GM19328 (cell line): ENCODE data around the gene OBSCN.

Source experiments
- ATAC-seq: cut with Tn5 transposase; IDR thresholded peaks from one replicate; pipeline ENCODE4 v1.9.1; 2021; ENCODE audit warnings: mild to moderate bottlenecking, moderate library complexity; ENCODE audit not compliant: unreplicated experiment

OBSCN gene

DNA sequence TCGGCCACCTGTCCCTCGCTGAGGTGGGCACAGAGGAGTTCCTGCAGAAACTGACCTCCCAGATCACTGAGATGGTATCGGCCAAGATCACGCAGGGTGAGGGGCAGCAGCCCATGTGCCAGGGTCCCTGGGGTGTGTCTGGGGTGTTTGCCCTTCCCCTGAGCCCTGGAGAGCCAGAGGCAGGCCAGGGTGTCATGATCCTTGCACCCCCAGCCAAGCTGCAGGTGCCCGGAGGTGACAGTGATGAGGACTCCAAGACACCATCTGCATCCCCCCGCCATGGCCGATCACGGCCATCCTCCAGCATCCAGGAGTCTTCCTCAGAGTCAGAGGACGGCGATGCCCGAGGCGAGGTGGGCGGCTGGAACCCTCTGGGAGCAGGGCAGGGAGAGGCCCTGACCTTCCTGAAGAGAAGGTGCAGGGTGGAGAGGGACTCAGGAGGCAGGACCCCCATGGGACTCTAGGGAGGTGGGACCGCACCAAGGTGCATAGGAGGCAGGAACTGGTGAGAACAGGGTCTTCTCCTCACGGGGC is 129.3 kb downstream of the OBSCN start:
- ATAC-seq: no peak

DNA sequence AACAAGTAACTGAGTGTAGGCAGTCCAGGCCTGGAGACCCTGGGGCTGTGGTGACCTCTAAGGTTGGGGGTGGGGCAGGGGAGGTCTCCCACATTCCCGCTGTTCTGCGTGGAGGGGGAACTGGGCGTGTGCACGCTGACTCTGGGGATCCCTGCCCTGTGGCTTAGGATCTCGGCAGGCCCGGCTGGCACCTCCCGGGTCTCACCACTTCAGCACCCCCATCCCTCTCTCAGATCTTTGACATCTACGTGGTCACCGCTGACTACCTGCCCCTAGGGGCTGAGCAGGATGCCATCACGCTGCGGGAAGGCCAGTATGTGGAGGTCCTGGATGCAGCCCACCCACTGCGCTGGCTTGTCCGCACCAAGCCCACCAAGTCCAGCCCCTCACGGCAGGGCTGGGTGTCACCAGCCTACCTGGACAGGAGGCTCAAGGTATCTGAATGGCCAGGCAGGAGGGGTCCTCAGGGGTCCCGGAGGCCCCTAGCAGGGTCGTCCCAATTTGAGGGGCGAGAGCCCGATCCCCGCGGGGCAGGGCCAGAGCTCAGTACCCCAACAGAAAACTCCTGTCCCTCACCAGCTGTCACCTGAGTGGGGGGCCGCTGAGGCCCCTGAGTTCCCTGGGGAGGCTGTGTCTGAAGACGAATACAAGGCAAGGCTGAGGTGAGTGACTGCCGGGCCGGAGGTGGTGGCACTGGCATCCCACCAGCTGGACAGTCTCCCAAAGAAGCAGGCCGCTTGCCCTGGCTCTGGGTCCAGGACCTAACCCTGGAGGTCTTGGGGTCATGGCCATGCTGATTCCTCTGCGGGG is 130.1 kb downstream of the OBSCN start:
- ATAC-seq: no peak

DNA sequence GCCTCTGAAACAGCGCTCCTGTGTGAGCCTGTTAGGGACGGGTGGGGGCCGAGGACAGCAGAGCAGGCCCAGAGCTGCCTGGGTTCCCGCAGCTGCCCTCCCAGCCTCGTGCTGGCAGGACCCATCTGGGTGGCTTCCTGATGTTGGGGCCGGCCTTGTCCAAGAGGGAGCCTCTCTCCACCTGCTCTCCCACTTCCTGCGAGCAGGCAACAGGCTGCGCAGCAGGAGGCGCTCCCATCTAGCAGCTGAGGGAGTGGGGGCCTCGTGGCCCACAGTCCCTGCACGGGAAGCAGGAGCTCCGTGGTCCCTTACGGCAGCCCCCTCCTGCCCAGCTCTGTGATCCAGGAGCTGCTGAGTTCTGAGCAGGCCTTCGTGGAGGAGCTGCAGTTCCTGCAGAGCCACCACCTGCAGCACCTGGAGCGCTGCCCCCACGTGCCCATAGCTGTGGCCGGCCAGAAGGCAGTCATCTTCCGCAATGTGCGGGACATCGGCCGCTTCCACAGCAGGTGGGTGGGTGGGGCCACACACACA is 130.7 kb downstream of the OBSCN start:
- no peak for ATAC-seq

DNA sequence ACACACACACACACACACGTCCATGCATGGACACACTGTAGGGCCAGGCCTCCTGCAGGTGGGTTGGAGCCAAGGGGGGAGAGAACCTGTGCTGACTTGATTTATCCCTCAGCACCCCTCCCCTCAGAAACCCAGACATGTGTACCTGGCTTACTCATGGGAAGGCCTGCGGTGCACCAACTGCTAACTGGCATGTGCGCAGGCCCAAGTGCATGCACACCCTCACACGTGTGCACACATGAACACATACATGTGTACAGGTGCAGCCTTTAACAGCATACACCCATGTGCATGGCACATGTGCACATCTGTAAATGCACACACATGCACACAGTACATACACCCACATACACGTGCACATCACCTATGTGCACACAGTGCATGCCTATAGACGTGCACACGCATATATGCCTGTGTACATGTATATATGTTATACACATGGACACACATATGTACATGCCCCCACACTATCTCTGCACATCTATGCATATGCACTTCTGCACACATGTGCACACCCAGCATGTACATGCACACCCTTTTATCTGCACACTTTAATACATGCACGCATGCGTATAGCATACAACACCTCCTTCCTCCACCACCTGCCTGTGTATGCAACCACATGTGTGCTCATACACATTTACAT is 131.3 kb downstream of the OBSCN start:
- no peak for ATAC-seq

DNA sequence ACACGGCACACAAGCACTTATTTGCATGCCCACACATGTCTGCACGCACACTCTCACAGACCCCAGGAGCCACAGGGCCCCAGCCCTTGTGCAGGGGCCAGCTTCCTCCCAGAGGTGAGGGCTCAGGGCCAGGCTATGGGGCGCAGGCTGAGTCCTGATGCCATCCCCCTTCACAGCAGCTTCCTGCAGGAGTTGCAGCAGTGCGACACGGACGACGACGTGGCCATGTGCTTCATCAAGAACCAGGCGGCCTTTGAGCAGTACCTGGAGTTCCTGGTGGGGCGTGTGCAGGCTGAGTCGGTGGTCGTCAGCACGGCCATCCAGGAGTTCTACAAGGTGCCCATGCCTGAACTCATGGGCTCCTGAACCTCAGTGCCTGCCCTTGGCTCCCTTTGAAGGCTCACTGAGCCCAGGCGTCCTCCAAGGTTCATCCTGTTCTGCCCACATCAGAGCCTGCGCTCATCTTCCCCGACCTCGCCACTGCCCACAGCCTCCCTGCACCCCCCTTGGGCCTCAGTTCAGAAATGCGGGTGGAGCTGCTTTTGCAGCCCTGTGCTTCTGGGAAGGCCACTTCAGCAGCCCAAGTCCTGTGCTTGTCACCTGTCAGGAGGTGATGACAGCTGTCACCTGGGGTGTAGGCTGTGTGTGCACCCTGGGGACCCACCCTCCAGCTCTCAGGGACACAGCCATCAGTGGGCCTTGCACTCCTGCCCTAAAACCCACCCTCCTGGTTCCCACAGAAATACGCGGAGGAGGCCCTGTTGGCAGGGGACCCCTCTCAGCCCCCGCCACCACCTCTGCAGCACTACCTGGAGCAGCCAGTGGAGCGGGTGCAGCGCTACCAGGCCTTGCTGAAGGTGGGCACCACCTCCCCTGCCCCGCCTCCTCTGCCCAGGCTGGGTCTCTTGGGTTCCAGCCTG is 132.2 kb downstream of the OBSCN start:
- ATAC-seq: no peak

DNA sequence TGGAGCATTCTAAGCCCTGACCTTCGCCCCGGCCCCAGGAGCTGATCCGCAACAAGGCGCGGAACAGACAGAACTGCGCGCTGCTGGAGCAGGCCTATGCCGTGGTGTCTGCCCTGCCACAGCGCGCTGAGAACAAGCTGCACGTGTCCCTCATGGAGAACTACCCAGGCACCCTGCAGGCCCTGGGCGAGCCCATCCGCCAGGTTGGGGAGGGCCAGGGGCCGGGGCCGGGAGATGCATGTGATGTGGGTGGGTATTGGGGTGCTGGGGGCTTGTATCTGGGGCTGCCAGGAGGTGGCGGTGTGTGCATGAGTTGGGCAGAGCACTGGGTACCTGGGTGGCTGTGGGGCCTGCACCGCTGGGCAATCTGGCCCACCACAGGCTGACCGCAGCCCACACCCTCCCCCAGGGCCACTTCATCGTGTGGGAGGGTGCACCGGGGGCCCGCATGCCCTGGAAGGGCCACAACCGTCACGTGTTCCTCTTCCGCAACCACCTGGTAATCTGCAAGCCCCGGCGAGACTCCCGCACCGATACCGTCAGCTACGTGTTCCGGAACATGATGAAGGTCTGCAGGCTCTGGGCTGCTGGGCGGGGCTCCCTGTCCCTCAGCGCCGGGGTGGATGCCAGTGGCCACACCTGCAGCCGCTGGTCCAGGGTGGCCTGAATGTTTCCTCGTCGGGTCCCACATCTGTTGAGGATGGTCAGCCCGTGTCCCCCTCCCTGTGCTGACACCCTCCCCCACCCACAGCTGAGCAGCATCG is 133.0 kb downstream of the OBSCN start:
- no peak for ATAC-seq

DNA sequence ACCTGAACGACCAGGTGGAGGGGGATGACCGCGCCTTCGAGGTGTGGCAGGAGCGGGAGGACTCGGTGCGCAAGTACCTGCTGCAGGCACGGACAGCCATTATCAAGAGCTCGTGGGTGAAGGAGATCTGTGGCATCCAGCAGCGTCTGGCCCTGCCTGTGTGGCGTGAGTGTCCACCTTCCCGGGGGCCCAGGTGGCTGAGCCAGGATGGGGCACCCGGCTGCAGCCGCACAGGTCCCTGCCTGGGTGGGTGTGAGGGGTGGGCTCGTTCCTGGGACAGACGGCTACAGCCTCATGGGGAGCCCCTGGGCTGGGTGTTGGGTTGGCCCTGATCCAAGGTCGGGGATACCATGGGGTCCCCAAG is 133.6 kb downstream of the OBSCN start:
- ATAC-seq: no peak

DNA sequence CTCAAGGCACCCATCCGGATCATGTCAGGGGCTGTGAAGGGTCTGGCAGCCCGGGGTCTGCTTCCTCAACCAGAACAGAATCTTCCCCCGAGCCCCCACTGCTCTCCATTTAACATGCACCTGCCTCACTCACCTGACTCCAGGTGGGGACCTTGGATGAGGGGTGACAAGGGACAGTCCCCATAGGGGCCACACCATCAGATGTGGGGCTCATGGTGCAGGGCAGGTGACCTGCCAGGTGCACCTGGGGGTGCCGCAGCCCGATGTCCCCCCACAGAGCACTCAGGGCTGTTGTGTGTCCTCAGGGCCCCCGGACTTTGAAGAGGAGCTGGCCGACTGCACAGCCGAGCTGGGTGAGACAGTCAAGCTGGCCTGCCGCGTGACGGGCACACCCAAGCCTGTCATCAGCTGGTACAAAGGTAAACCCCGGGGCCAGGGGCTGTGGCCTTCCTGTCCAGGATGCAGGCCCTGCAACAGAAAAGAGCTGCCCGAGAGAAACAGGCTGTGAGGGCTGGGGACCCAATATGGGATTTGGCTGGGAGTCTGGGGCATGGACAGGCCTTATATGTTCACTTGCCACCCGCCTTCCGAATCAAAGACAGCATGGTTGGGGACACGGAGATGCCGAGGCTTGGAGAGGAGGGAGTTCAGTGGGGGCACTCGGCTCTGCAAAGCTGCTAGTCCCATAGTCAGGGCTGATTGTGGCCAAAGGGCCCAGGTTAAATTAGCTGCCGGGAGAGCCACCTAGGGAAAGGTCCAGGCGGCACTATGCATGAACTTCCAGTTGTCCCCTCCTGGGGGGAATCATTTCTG is 134.2 kb downstream of the OBSCN start:
- no peak for ATAC-seq

DNA sequence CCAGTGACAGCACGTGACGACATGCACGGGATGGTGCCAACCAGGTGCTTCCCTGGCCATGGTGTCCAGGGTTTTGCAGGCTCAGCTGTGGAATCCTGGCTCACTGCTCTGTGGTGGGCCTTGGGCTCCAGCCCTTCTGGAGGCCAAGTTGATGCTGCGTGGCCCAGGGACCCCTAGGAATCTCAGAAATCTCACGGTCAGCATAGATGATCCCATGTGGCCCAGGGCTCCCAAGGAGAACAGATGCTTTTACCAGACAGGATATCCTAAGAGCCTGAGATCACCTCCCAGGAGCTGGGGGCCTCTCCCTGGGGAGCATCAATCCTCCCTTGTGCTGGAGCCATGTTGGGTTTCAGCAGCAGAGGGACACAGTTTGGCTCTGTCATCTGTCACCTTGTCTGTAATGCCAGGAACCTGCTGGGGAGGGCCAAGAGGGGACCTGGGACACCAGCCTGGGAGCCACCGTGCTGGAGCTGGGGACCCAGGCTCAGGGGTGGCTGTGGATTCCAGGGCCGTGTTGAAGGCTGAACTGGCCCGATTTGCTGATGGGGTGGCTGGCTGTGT is 134.9 kb downstream of the OBSCN start:
- no peak for ATAC-seq

DNA sequence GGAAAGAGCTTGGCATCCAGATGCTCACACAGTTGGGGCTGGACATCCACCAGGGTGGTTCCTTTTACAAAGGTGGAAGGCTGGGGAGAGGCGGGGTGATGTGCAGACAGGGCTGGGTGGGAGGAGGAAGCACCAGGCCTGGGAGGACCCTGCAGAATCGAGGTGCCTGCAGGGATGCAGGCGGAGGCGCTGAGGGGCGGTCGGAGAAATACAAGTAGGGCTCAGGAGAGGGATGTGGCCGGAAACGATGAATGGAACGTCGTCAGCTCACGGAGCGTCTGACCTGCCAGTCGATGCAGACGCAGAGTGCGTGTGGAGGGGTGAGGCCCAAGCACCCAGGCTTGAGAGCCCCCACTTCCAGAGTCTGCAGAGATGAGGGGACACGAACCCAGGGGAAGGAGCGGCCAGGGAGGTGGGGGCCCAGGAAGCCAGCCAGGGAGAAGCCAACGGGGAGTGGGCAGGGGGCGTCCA is 135.4 kb downstream of the OBSCN start:
- no peak for ATAC-seq

DNA sequence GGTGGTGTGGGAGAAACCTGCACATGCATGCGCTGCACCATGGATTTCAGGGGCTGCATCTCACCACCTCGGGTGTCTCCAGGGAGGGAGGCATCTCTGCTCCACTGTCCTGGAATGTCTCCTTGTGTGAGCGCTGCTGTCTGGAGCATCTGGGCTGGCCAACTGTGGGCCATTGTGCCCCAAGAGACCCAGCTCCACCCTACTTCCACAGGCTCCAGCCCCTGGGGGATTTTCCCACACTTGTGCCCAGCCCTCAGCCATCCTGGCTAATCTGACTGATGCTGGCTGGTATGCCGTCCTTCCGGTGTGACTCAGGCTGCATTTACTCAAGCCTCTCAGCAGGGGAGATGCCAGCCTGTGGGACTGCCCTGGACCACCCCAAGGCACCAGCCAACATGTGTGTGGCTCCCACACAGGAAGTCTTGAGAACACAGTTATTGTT is 136.8 kb downstream of the OBSCN start:
- no peak for ATAC-seq

DNA sequence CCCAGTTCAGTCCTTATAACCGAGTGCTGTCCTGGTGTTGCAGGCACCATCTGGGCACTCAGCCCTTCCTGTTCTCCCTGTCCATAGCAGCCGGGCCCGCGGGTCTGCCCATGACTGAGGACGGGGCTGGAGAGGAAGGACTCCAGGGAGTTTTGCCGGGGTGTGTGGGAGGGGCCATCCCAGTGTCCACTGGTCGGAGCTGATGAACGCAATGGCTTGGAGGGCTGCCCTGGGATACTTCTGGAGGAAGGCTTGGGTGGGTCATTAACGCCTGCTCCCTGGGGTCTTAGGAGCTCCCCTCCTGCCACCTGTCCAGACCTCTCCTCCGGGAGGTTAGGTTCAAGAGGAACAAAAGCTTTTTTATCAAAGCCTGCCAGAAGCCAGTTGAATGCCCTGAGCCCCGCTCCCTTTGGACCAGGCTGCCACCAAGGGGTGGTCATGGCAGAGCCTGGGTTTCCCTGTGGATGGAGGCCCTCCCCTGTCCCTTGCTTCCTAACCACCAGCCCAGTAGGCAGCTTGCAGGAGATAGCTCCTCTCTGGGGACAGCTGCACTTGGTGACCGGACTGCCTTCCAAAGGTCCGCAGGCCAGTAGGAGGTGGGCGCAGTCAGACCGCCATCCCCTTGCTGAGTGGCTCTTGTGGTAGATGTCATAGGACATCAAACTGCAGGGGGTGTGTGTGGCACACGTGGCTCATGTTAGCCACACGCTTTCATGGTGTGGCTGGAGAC is 137.5 kb downstream of the OBSCN start:
- no peak for ATAC-seq

DNA sequence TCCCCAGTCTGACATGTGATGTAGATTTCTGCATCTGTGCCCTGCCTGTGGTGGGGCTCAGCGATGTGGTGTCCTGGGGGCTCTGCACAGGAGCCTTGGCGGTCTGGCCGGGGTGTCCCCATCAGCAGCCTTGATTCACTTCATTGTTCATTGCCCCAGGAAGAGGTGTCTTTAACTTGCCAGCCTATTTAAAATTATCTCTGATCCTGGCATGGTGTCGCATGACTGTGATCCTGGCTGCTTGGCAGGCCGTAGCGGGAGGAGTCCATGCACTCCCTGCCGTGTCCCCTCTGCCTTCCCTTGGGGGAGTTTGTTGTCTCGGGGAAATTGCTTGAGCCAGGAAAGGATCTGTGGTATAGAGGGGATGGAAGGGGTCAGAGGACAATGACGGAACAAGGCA is 138.9 kb downstream of the OBSCN start:
- no peak for ATAC-seq

DNA sequence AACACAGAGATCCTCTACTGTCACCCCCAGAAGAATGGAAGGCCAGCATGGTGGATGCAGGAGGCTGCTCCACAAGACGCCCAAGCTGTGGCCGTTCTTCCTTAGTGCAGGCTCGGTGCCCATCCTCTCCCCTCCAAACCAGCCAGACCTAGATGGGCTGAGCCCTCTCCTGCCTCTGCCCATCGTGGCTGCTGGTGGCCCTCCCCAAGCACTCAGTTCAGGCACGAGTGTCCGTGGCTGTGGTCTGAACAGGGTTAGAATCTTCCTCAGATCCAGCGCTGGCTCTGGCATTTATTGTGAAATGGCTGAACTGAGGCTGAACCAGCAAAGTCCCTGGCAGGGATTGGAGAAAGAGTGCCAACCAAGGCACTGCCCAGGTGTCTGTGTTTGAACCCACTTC is 139.3 kb downstream of the OBSCN start:
- ATAC-seq: no peak

DNA sequence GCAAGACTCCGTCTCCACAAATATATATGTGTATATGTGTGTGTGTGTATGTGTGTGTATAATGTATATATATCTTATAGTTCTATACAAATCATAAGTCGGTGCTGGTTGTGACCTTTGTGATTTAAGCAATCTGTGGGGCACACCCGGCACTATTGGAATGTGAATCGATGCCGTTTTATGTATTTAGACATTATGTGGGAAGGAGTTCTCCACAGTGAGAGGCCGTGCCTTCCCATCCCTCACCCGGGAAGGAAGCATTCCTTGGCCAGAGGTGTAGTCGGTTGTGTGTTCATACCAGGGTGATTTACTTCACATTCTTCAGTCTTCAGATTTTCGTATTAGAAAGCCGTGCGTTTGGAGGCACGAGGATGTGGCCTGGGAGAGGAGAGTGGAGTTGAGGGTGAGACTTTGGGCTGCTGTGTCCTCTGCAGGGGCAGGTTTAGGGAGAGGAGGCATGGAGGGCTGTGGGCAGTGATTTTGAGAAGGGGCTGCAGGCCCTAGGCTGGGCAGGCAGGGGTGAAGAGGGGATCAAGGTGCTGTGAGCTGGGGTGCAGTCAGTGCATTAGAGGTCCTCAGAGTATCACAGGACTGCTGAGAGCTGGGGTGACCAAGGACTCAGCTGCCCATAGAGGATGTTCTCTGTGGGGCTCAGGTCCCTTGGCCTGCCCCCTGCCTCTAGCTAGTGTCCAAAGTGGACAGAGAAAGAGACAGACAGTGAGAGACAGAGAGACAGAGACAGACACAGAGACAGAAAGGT is 141.0 kb downstream of the OBSCN start:
- ATAC-seq: no peak

DNA sequence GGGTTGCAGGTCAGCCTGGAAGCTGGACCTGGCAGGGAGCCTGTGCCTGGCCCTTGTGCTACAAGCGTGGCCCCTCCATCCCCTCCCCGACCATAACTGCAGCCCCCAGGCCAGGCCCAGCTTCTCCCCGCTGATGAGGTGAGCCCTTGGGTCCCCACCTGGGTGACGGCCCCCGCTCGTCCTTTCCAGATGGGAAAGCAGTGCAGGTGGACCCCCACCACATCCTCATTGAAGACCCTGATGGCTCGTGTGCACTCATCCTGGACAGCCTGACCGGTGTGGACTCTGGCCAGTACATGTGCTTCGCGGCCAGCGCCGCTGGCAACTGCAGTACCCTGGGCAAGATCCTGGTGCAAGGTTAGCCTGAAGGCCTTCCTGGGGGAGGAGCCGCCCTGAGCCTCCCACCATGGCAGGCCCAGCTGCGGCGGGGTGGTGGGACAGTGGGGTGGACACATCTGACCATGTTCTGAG is 141.9 kb downstream of the OBSCN start:
- no peak for ATAC-seq

DNA sequence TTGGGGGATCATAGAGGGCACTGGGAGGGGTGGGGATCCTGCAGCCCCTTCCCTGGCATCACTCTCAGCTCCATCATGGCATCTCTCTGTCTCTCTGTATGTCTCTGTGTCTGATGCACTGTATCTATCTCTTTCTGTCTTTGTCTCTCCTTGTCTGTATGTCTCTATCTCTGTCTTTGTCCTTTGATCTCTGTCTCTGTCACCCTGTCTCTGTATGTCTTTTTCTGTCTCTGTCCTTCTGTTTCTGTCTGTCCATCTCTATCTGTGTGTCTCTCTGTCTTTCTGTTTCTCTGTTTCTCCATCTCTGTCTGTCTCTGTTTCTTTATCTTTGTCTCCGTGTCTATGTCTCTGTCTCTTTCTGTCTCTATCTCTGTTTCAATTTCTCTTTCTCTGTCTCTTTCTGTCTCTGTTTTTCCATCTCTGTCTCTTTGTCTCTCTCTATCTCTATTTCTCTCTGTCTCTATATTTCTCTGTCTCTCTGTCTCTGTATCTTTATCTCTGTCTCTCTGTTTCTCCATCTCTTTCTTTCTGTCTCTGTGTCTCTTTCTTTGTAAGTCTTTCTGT is 142.4 kb downstream of the OBSCN start:
- no peak for ATAC-seq
